ENCODE measurements around the gene KCNMA1.
A peak's percentile ranks its signal among the peaks of the same experiment; 100 is the strongest.
"Not testable (repeated sequence)": the region's sequence is repeated elsewhere in the genome, so short reads cannot be mapped to it uniquely, and the experiment has no call there.

The KCNMA1 gene

DNA sequence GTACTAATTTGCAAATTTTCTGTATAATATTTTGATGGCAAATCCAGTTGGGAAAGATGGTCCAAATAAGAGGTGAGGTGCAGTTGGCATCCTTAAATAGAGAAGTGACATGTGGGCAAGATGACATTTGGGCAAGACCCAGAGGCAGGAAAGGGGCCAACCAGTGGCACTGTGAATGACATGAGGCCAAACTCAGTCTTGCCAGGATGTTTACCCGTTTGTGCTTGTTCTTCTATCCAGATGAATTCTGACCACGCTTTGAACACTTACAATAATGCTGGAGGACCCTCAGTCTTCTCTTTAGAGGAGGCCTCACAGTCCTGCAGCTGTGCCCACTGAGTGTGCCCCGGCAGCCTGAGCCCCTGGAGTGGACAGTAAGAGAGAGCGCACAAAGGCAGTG is 45.1 kb downstream of the KCNMA1 start:
- no peak overlapping the region for H3K14ac ChIP-seq (ENCODE audit: low read length)
- no peak overlapping the region for H3K18ac ChIP-seq (ENCODE audit: low read length)
- no peaks in the 10 kb centered on the region for H3K36me3 ChIP-seq (replicated peaks in 1 of 2; ENCODE audit: control insufficient read depth in 2 of 2, insufficient read depth in 2 of 2, low read length in 2 of 2)
- no peak overlapping the region for H2AFZ ChIP-seq (ENCODE audit: low read length)
- no peak overlapping the region for H2BK5ac ChIP-seq (ENCODE audit: low read length)
- no peak overlapping the region for H3K4me3 ChIP-seq (ENCODE audit: low read length in 2 of 2)
- H3K4me1 ChIP-seq (ENCODE audit: control insufficient read depth in 2 of 2, insufficient read depth in 1 of 2, low read depth in 1 of 2, low read length in 2 of 2): peaks cover 0 to under 1% of the 10 kb centered on the region in 2 donors
- H3K27ac ChIP-seq (replicated peaks; ENCODE audit: low read length): no peak overlapping the region
- no peak overlapping the region for H2BK120ac ChIP-seq (ENCODE audit: low read depth, low read length)
- no peak overlapping the region for H3K4ac ChIP-seq (ENCODE audit: low read length)
- no peak overlapping the region for H2BK15ac ChIP-seq (ENCODE audit: low read length)
- no peak overlapping the region for H3K23ac ChIP-seq (ENCODE audit: low read depth, low read length, poor library complexity)
- no peak overlapping the region for H2BK12ac ChIP-seq (ENCODE audit: low read length)
- H4K91ac ChIP-seq (ENCODE audit: low read depth, low read length, poor library complexity): no peak overlapping the region
- no CpG with 5 or more reads among the region's 4 CpGs for WGBS, 2 donors (ENCODE audit: extremely low coverage in 2 of 2, insufficient read length in 2 of 2, insufficient replicate concordance in 1 of 2)
- H3K9ac ChIP-seq (ENCODE audit: low read depth, low read length, poor library complexity): no peak overlapping the region
- no peak overlapping the region for H3K4me2 ChIP-seq (ENCODE audit: insufficient read depth, low read length, poor library complexity, severe bottlenecking)
- H2AK5ac ChIP-seq (ENCODE audit: low read depth, low read length): no peak overlapping the region
- H4K8ac ChIP-seq (ENCODE audit: low read depth, low read length): no peak overlapping the region
- no peaks in the 10 kb centered on the region for H3K9me3 ChIP-seq (replicated peaks in 1 of 2; ENCODE audit: control insufficient read depth in 2 of 2, insufficient read depth in 1 of 2, low read depth in 1 of 2, low read length in 2 of 2)
- no peaks in the 10 kb centered on the region for H3K27me3 ChIP-seq (ENCODE audit: control insufficient read depth in 3 of 3, insufficient read depth in 3 of 3, low read depth in 1 of 3, low read length in 3 of 3)
- no peak for DNase-seq (ENCODE audit: low spot score)
- no peaks in the 10 kb centered on the region for H3K79me1 ChIP-seq (ENCODE audit: low read depth, low read length)

GRCh38 chr10:77591238-77591880 is 46.2 kb downstream of the KCNMA1 start:
- H3K36me3 ChIP-seq (replicated peaks in 1 of 2; ENCODE audit: control insufficient read depth in 2 of 2, insufficient read depth in 2 of 2, low read length in 2 of 2): no peaks in the 10 kb centered on the region
- H2BK120ac ChIP-seq (ENCODE audit: low read depth, low read length): no peak overlapping the region
- no peak overlapping the region for H3K27ac ChIP-seq (replicated peaks; ENCODE audit: low read length)
- no peak overlapping the region for H2BK12ac ChIP-seq (ENCODE audit: low read length)
- WGBS, 2 donors (ENCODE audit: extremely low coverage in 2 of 2, insufficient read length in 2 of 2, insufficient replicate concordance in 1 of 2): no CpG with 5 or more reads among the region's 3 CpGs
- H3K4ac ChIP-seq (ENCODE audit: low read length): no peak overlapping the region
- H3K4me2 ChIP-seq (ENCODE audit: insufficient read depth, low read length, poor library complexity, severe bottlenecking): no peak overlapping the region
- no peak for DNase-seq (ENCODE audit: low spot score)
- no peak overlapping the region for H4K91ac ChIP-seq (ENCODE audit: low read depth, low read length, poor library complexity)
- no peak overlapping the region for H3K14ac ChIP-seq (ENCODE audit: low read length)
- H3K9me3 ChIP-seq (replicated peaks in 1 of 2; ENCODE audit: control insufficient read depth in 2 of 2, insufficient read depth in 1 of 2, low read depth in 1 of 2, low read length in 2 of 2): no peaks in the 10 kb centered on the region
- H2AK5ac ChIP-seq (ENCODE audit: low read depth, low read length): peak overlapping the region; percentile 41
- H3K9ac ChIP-seq (ENCODE audit: low read depth, low read length, poor library complexity): no peak overlapping the region
- H2BK15ac ChIP-seq (ENCODE audit: low read length): no peak overlapping the region
- peak overlapping the region in 1 of 2 donors; percentile 31 for H3K4me3 ChIP-seq (ENCODE audit: low read length in 2 of 2)
- H4K8ac ChIP-seq (ENCODE audit: low read depth, low read length): no peak overlapping the region
- H2BK5ac ChIP-seq (ENCODE audit: low read length): no peak overlapping the region
- H3K18ac ChIP-seq (ENCODE audit: low read length): no peak overlapping the region
- H3K4me1 ChIP-seq (ENCODE audit: control insufficient read depth in 2 of 2, insufficient read depth in 1 of 2, low read depth in 1 of 2, low read length in 2 of 2): peaks cover 0 to 4% of the 10 kb centered on the region in 2 donors
- H3K27me3 ChIP-seq (ENCODE audit: control insufficient read depth in 3 of 3, insufficient read depth in 3 of 3, low read depth in 1 of 3, low read length in 3 of 3): no peaks in the 10 kb centered on the region
- H2AFZ ChIP-seq (ENCODE audit: low read length): no peak overlapping the region
- H3K79me1 ChIP-seq (ENCODE audit: low read depth, low read length): no peaks in the 10 kb centered on the region
- H3K23ac ChIP-seq (ENCODE audit: low read depth, low read length, poor library complexity): no peak overlapping the region

DNA sequence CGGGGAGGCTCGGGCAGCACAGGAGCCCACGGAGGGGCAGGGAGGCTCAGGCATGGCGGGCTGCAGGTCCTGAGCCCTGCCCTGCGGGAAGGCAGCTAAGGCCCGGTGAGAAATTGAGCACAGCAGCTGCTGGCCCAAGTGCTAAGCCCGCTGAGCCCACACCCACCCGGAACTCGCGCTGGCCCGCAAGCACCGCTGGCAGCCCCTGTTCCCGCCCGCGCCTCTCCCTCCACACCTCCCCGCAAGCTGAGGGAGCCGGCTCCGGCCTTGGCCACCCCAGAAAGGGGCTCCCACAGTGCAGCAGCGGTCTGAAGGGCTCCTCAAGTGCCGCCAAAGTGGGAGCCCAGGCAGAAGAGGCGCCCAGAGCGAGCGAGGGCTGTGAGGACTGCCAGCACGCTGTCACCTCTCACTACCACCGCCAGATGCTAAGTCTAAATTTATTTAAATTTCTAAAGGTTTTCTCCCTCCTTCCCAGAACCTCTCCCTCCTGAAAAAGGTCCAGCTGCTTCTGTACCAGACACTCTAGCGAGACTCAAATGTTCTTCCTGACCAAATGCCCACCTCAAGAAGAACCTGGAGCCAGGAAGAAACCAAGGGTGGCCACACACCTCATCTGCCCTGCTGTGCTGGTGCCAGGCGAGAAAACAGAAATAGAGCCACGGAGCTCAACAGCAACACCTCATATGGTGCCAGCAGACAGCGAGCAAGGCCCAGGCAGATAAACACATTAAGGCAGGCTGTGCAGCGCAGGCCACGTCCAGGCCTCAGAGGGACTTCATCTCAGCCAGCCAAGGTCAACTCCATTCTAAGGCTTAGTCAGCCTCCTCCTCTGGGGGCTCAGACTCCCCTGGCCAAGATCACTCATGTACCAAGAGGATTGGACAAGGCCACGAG is 47.0 kb downstream of the KCNMA1 start:
- Histone ChIP-seq H2BK5ac (ENCODE audit: low read length) (no peak overlapping the region), H4K8ac (ENCODE audit: low read depth, low read length) (no peak overlapping the region), H4K91ac (ENCODE audit: low read depth, low read length, poor library complexity) (no peak overlapping the region), H3K18ac (ENCODE audit: low read length) (no peak overlapping the region), H2AK5ac (ENCODE audit: low read depth, low read length) (peak overlapping the region; percentile 41), H2BK120ac (ENCODE audit: low read depth, low read length) (no peak overlapping the region), H3K14ac (ENCODE audit: low read length) (no peak overlapping the region), H3K4ac (ENCODE audit: low read length) (no peak overlapping the region), H3K4me3 (ENCODE audit: low read length in 2 of 2) (peak overlapping the region in 1 of 2 donors; percentile 31), H3K9ac (ENCODE audit: low read depth, low read length, poor library complexity) (no peak overlapping the region), H3K9me3 (replicated peaks in 1 of 2; ENCODE audit: control insufficient read depth in 2 of 2, insufficient read depth in 1 of 2, low read depth in 1 of 2, low read length in 2 of 2) (no peaks in the 10 kb centered on the region), H3K36me3 (replicated peaks in 1 of 2; ENCODE audit: control insufficient read depth in 2 of 2, insufficient read depth in 2 of 2, low read length in 2 of 2) (no peaks in the 10 kb centered on the region), H3K4me1 (ENCODE audit: control insufficient read depth in 2 of 2, insufficient read depth in 1 of 2, low read depth in 1 of 2, low read length in 2 of 2) (peaks cover 0 to 4% of the 10 kb centered on the region in 2 donors), H3K4me2 (ENCODE audit: insufficient read depth, low read length, poor library complexity, severe bottlenecking) (no peak overlapping the region), H3K27ac (replicated peaks; ENCODE audit: low read length) (no peak overlapping the region), H3K79me1 (ENCODE audit: low read depth, low read length) (no peaks in the 10 kb centered on the region), H2BK12ac (ENCODE audit: low read length) (no peak overlapping the region), H2BK15ac (ENCODE audit: low read length) (no peak overlapping the region), H3K23ac (ENCODE audit: low read depth, low read length, poor library complexity) (no peak overlapping the region), H2AFZ (ENCODE audit: low read length) (no peak overlapping the region), H3K27me3 (ENCODE audit: control insufficient read depth in 3 of 3, insufficient read depth in 3 of 3, low read depth in 1 of 3, low read length in 3 of 3) (no peaks in the 10 kb centered on the region)
- no CpG with 5 or more reads among the region's 32 CpGs for WGBS, 2 donors (ENCODE audit: extremely low coverage in 2 of 2, insufficient read length in 2 of 2, insufficient replicate concordance in 1 of 2)
- no peak for DNase-seq (ENCODE audit: low spot score)

- H2BK120ac ChIP-seq (ENCODE audit: low read depth, low read length): not testable (repeated sequence)
- no CpG with 5 or more reads among the region's 8 CpGs for WGBS, 2 donors (ENCODE audit: extremely low coverage in 2 of 2, insufficient read length in 2 of 2, insufficient replicate concordance in 1 of 2)
These were observed 47.9 kb downstream of the KCNMA1 start for GRCh38 chr10:77589703-77590102.

More at GRCh38 chr10:77589703-77590102, 47.9 kb downstream of the KCNMA1 start:
- not testable (repeated sequence) for H3K9me3 ChIP-seq (replicated peaks in 1 of 2; ENCODE audit: control insufficient read depth in 2 of 2, insufficient read depth in 1 of 2, low read depth in 1 of 2, low read length in 2 of 2); H3K4me3 ChIP-seq (ENCODE audit: low read length in 2 of 2); H3K27me3 ChIP-seq (ENCODE audit: control insufficient read depth in 3 of 3, insufficient read depth in 3 of 3, low read depth in 1 of 3, low read length in 3 of 3); H3K14ac ChIP-seq (ENCODE audit: low read length); H3K23ac ChIP-seq (ENCODE audit: low read depth, low read length, poor library complexity); H3K79me1 ChIP-seq (ENCODE audit: low read depth, low read length); H2AK5ac ChIP-seq (ENCODE audit: low read depth, low read length); H3K18ac ChIP-seq (ENCODE audit: low read length); H3K36me3 ChIP-seq (replicated peaks in 1 of 2; ENCODE audit: control insufficient read depth in 2 of 2, insufficient read depth in 2 of 2, low read length in 2 of 2); H4K91ac ChIP-seq (ENCODE audit: low read depth, low read length, poor library complexity); H3K4ac ChIP-seq (ENCODE audit: low read length); H3K27ac ChIP-seq (replicated peaks; ENCODE audit: low read length); H4K8ac ChIP-seq (ENCODE audit: low read depth, low read length); H3K4me2 ChIP-seq (ENCODE audit: insufficient read depth, low read length, poor library complexity, severe bottlenecking); DNase-seq (ENCODE audit: low spot score); H2BK15ac ChIP-seq (ENCODE audit: low read length); H2AFZ ChIP-seq (ENCODE audit: low read length); H3K9ac ChIP-seq (ENCODE audit: low read depth, low read length, poor library complexity); H2BK5ac ChIP-seq (ENCODE audit: low read length); H3K4me1 ChIP-seq (ENCODE audit: control insufficient read depth in 2 of 2, insufficient read depth in 1 of 2, low read depth in 1 of 2, low read length in 2 of 2); H2BK12ac ChIP-seq (ENCODE audit: low read length)

Data from neuronal stem cell (in vitro differentiated cells).